K562 (cell line): ENCODE measurements around the gene VMP1. TPM values are rescaled to one million over a fixed set of nuclear protein-coding genes. Genes with fewer than 3 reads are reported as not detected.
"Not testable (repeated sequence)": the region's sequence is repeated elsewhere in the genome, so short reads cannot be mapped to it uniquely, and the experiment has no call there.

Source experiments
- ARID2 ChIP-seq: fragments of 450-650 bp; IDR thresholded peaks from 2 replicates; pipeline ENCODE4 v1.6.1; 2017; ENCODE audit warnings: antibody characterized with exemption, mild to moderate bottlenecking
- ATF1 ChIP-seq, 2 experiments: fragments of 450-650 bp in 1 of 2; IDR thresholded peaks; 2 replicates each; pipeline ENCODE4 v1.6.1; 2016; ENCODE audit warnings: missing compliant biosample characterization in 1 of 2, missing genetic modification characterization in 1 of 2
- BCOR ChIP-seq: fragments of 450-650 bp; IDR thresholded peaks from 2 replicates; pipeline ENCODE4 v1.6.1; 2016
- CBFA2T3 ChIP-seq: fragments of 450-650 bp; IDR thresholded peaks from 2 replicates; pipeline ENCODE4 v1.6.1; 2017
- CSDE1 ChIP-seq, 2 experiments: fragments of 450-650 bp; IDR thresholded peaks; 2 replicates each; pipeline ENCODE4 v1.6.1; 2016; ENCODE audit warnings: mild to moderate bottlenecking in 1 of 2
- DMBX1 ChIP-seq: fragments of 250-450 bp; sonication (Bioruptor Pico); IDR thresholded peaks from 2 replicates; pipeline ENCODE4 v1.8.0; 2022; ENCODE audit warnings: inconsistent platforms, mild to moderate bottlenecking, moderate library complexity, borderline replicate concordance
- ERF ChIP-seq: fragments of 450-650 bp; formaldehyde crosslinking; IDR thresholded peaks from 2 replicates; pipeline ENCODE4 v1.4.0; 2020; ENCODE audit warnings: mild to moderate bottlenecking, mixed read lengths
- GABPA ChIP-seq: fragments of 200-800 bp; sonication (Bioruptor generic); conservative IDR thresholded peaks from 2 replicates; pipeline ENCODE4 v1.6.1; 2016; ENCODE audit warnings: low read depth, missing genetic modification characterization, missing compliant biosample characterization
- HDAC1 ChIP-seq, 2 experiments: fragments of 450-650 bp; IDR thresholded peaks; 2 replicates each; pipeline ENCODE4 v1.6.1; 2016 to 2017; ENCODE audit warnings: inconsistent platforms in 1 of 2, mild to moderate bottlenecking in 1 of 2, moderate library complexity in 1 of 2
- HDAC2 ChIP-seq: fragments of 450-650 bp; IDR thresholded peaks from 2 replicates; pipeline ENCODE4 v1.6.1; 2016; ENCODE audit warnings: mild to moderate bottlenecking
- KDM5B ChIP-seq: fragments of 200-600 bp; sonication (generic); IDR thresholded peaks from 2 replicates; pipeline ENCODE4 v1.6.1; 2012; ENCODE audit warnings: low read depth, mild to moderate bottlenecking, moderate library complexity, low read length, control low read depth, inconsistent platforms; ENCODE audit not compliant: insufficient replicate concordance
- KHSRP ChIP-seq: fragments of 450-650 bp; IDR thresholded peaks from 2 replicates; pipeline ENCODE4 v1.6.1; 2017
- MAFG ChIP-seq: fragments of 450-650 bp; conservative IDR thresholded peaks from 2 replicates; pipeline ENCODE4 v1.6.1; 2016; ENCODE audit warnings: missing genetic modification characterization, missing compliant biosample characterization
- MAFK ChIP-seq: IDR thresholded peaks from 2 replicates; pipeline ENCODE4 v1.6.1; 2011; ENCODE audit warnings: low read length, improper control_type of control experiment
- MEIS2 ChIP-seq: fragments of 450-650 bp; IDR thresholded peaks from 2 replicates; pipeline ENCODE4 v1.6.1; 2014; ENCODE audit warnings: mild to moderate bottlenecking; ENCODE audit not compliant: partially characterized antibody
- NFIC ChIP-seq: fragments of 450-650 bp; IDR thresholded peaks from 2 replicates; pipeline ENCODE4 v1.6.1; 2017; ENCODE audit warnings: mild to moderate bottlenecking, inconsistent platforms
- NR2C2 ChIP-seq, 2 experiments: fragments of 200-800 bp in 1 of 2; sonication (Bioruptor generic) in 1 of 2; sonication (generic) in 1 of 2; formaldehyde crosslinking in 1 of 2; IDR thresholded peaks; 2 replicates each; pipeline versions ENCODE4 v1.6.1 to v1.8.0; 2016 to 2022; ENCODE audit warnings: mild to moderate bottlenecking in 1 of 2, missing compliant biosample characterization in 1 of 2, missing genetic modification characterization in 1 of 2, missing genetic modification reagents in 1 of 2
- OTX1 ChIP-seq: fragments of 450-650 bp; formaldehyde crosslinking; IDR thresholded peaks from 2 replicates; pipeline ENCODE4 v1.4.0; 2022; ENCODE audit warnings: mild to moderate bottlenecking
- POLR2A ChIP-seq: fragments of 450-650 bp; conservative IDR thresholded peaks from 2 replicates; pipeline ENCODE4 v1.6.1; 2016
- POLR2B ChIP-seq: fragments of 450-650 bp; IDR thresholded peaks from 2 replicates; pipeline ENCODE4 v1.6.1; 2018; ENCODE audit warnings: low read depth; ENCODE audit not compliant: partially characterized antibody
- RBFOX2 ChIP-seq: fragments of 200-400 bp; formaldehyde crosslinking; IDR thresholded peaks from 2 replicates; pipeline ENCODE4 v1.6.1; 2017; ENCODE audit warnings: low read depth, mild to moderate bottlenecking, low read length, moderate library complexity
- RCOR1 ChIP-seq, 2 experiments: IDR thresholded peaks; 2 replicates each; pipeline ENCODE4 v1.6.1; 2012; ENCODE audit warnings: low read depth in 2 of 2, low read length in 2 of 2, borderline replicate concordance in 1 of 2, improper control_type of control experiment in 1 of 2
- RFX1 ChIP-seq: fragments of 450-650 bp; IDR thresholded peaks from 2 replicates; pipeline ENCODE4 v1.6.1; 2016; ENCODE audit warnings: mild to moderate bottlenecking, moderate library complexity
- SIRT6 ChIP-seq: IDR thresholded peaks from one replicate; pipeline ENCODE4 v1.6.1; 2012; ENCODE audit warnings: low read depth, mild to moderate bottlenecking, control low read depth, inconsistent platforms, low read length, moderate library complexity
- SMAD3 ChIP-seq: fragments of 450-650 bp; formaldehyde crosslinking; conservative IDR thresholded peaks from 2 replicates; pipeline ENCODE4 v1.4.0; 2020; ENCODE audit warnings: mild to moderate bottlenecking
- SNIP1 ChIP-seq: fragments of 450-650 bp; IDR thresholded peaks from 2 replicates; pipeline ENCODE4 v1.7.1; 2017; ENCODE audit warnings: low read depth, mild to moderate bottlenecking
- SOX6 ChIP-seq: fragments of 450-650 bp; IDR thresholded peaks from 2 replicates; pipeline ENCODE4 v1.6.1; 2014; ENCODE audit warnings: mild to moderate bottlenecking
- TAL1 ChIP-seq: fragments of 450-650 bp; IDR thresholded peaks from 2 replicates; pipeline ENCODE4 v1.6.1; 2016; ENCODE audit warnings: mild to moderate bottlenecking
- TCF3 ChIP-seq: sonication (generic); formaldehyde crosslinking; IDR thresholded peaks from 2 replicates; pipeline ENCODE4 v1.4.0; 2020; ENCODE audit warnings: mild to moderate bottlenecking, missing genetic modification reagents
- ZBTB17 ChIP-seq: fragments of 450-650 bp; formaldehyde crosslinking; IDR thresholded peaks from 2 replicates; pipeline ENCODE4 v1.4.0; 2020; ENCODE audit warnings: mild to moderate bottlenecking
- ZNF551 ChIP-seq: fragments of 250-450 bp; sonication (Bioruptor Pico); IDR thresholded peaks from 2 replicates; pipeline ENCODE4 v1.5.0; 2021; ENCODE audit warnings: mild to moderate bottlenecking, moderate library complexity
- polyA plus RNA-seq, 8 experiments: library from polyadenylated mRNA; depleted of rRNA in 4 of 8; stranded (reverse) in 5 of 8; unstranded in 3 of 8; fragments of >200 nt; fragmentation: Nextera tagmentation in 2 of 8; fragmentation: Illumina TruSeq in 1 of 8; extraction: Ambion mirVana in 2 of 8; extraction: Trizol in 1 of 8; gene quantifications; 2 replicates each; pipeline versions ENCODE4 v1.2.1 to v1.2.3, GENCODE V29; 2011 to 2014; ENCODE audit warnings: inconsistent platforms in 1 of 8, missing spikeins in 1 of 8
- total RNA-seq, 7 experiments: library from RNA; depleted of rRNA in 6 of 7; stranded (reverse); fragments of >200 nt in 6 of 7; fragmentation: Illumina TruSeq in 2 of 7; extraction: Trizol in 2 of 7; gene quantifications; 2 replicates each; pipeline versions ENCODE4 v1.2.1 to v1.2.3, GENCODE V29; 2011 to 2021; ENCODE audit warnings: low replicate concordance in 1 of 7

Gene VMP1
- total and polyA plus RNA-seq, 9 of the 15 experiments (the other 6 are each of a cell fraction or from before 2014, with no cell fraction given), result 123 to 304 (median 151) TPM

GRCh38 chr17:59841091-59841881, 133.8 kb downstream of the VMP1 start (continued):
- TF ChIP-seq MEIS2, result peak; percentile 27
- TF ChIP-seq TCF3, result 0 out of 2 replicates have a peak, but pooled peaks have one; percentile 21
- peak; percentile 67 for TF ChIP-seq RFX1
- TF ChIP-seq ATF1, NR2C2 (CRISPR knock-in tag; IDR thresholded peaks at IDR 0.05): not testable (repeated sequence)
- 0 out of 2 replicates have a peak, but pooled peaks have one; percentile 7 for TF ChIP-seq ATF1 (tag; IDR thresholded peaks at IDR 0.05)
- TF ChIP-seq ARID2, result peak; percentile 62
- 0 out of 2 replicates have a peak, but pooled peaks have one; percentile 23 for TF ChIP-seq MAFG (tag)
- 0 out of 2 replicates have a peak, but pooled peaks have one; percentile 16 for TF ChIP-seq TAL1
- peak; percentile 28; the same call in 1 of the 2 replicates for TF ChIP-seq NR2C2 (tag; IDR thresholded peaks at IDR 0.05)
- peak; percentile 32 for TF ChIP-seq NFIC
- peak; percentile 24; the same call in 1 of the 2 replicates for TF ChIP-seq MAFK
- 0 out of 2 replicates have a peak, but pooled peaks have one; percentile 23 for TF ChIP-seq SNIP1
- peak; percentile 34; the same call in 1 of the 2 replicates for TF ChIP-seq HDAC2
- TF ChIP-seq CSDE1 (IDR thresholded peaks at IDR 0.05), result 0 out of 4 replicates have a peak, but pooled peaks of 1 of the 2 experiments have one; percentile 50
- peak; percentile 25; the same call in 1 of the 2 replicates for TF ChIP-seq DMBX1
- 0 out of 4 replicates have a peak, but pooled peaks of 1 of the 2 experiments have one; percentile 30 for TF ChIP-seq RCOR1 (IDR thresholded peaks at IDR 0.05; ENCODE audit: borderline replicate concordance in 1 of 2, low read depth in 2 of 2, low read length in 2 of 2)
- TF ChIP-seq RBFOX2, result 0 out of 2 replicates have a peak, but pooled peaks have one; percentile 2
- 0 out of 2 replicates have a peak, but pooled peaks have one; percentile 4 for TF ChIP-seq GABPA
- TF ChIP-seq SMAD3 (CRISPR knock-in tag), result 0 out of 2 replicates have a peak, but pooled peaks have one; percentile 63
- peak in 1 of 2 experiments; percentile 48; a peak in 2 of 4 replicates for TF ChIP-seq HDAC1 (IDR thresholded peaks at IDR 0.05)
- peak; percentile 23; the same call in 1 of the 2 replicates for TF ChIP-seq SOX6
- peak; percentile 56 for TF ChIP-seq KHSRP
- peak; percentile 71 for TF ChIP-seq SIRT6
- peak; percentile 90; the same call in 1 of the 2 replicates for TF ChIP-seq OTX1
- 0 out of 2 replicates have a peak, but pooled peaks have one; percentile 12 for TF ChIP-seq BCOR
- peak; percentile 42; the same call in 1 of the 2 replicates for TF ChIP-seq CBFA2T3
- TF ChIP-seq ERF, result 0 out of 2 replicates have a peak, but pooled peaks have one; percentile 22
- TF ChIP-seq POLR2B, result peak; percentile 90
- peak; percentile 19; the same call in 1 of the 2 replicates for TF ChIP-seq ZBTB17 (CRISPR knock-in tag)
- peak; percentile 77 for TF ChIP-seq POLR2A
- TF ChIP-seq ZNF551 (CRISPR knock-in tag), result peak; percentile 42; the same call in 1 of the 2 replicates
- TF ChIP-seq KDM5B, result peak; percentile 84
